Prostate gland (tissue), 2 donors: Measurements from ENCODE around the gene MT1M.

Experiments used
- CTCF ChIP-seq, 4 experiments: fragments of 200-600 bp in 2 of 4; fragments of 450-650 bp in 2 of 4; sonication (generic) in 2 of 4; IDR thresholded peaks; 1 replicate in 3 of 4; 2 replicates in 1 of 4; pipeline ENCODE4 v1.5.1; 2016 to 2019; ENCODE audit warnings: antibody characterized with exemption in 4 of 4, mild to moderate bottlenecking in 2 of 4, moderate library complexity in 2 of 4
- POLR2A ChIP-seq: fragments of 450-650 bp; IDR thresholded peaks from one replicate; pipeline ENCODE4 v1.6.1; 2016; ENCODE audit warnings: antibody characterized with exemption, mild to moderate bottlenecking
- POLR2AphosphoS5 ChIP-seq: sonication (generic); formaldehyde crosslinking; IDR thresholded peaks from one replicate; pipeline ENCODE4 v1.6.1; 2017; ENCODE audit warnings: antibody characterized with exemption

GRCh38 chr16:56631832-56632155 lies 665 bp upstream of the MT1M start:
- TF ChIP-seq CTCF (IDR thresholded peaks at IDR 0.05) = no peak
- TF ChIP-seq POLR2A = no peak
- no peak for TF ChIP-seq POLR2AphosphoS5
